Astrocyte of the spinal cord (primary cell): Measurements from ENCODE around the gene CCL23.

Source experiments
- DNase-seq: peaks from one replicate; pipeline ENCODE4 v3.0.0; 2011; ENCODE audit warnings: low read depth, low spot score
- H3K4me3 ChIP-seq: 2 replicates; pipeline ENCODE4 v1.5.1; 2011; ENCODE audit warnings: low read depth, mild to moderate bottlenecking, low read length, moderate library complexity
- in situ Hi-C: cut with HindIII; loops from 2 replicates; pipeline ENCODE4 v1.10.0; 2017; ENCODE audit warnings: low sequenced_read_pairs
- TF ChIP-seq, protein P1 (sequence below): IDR thresholded peaks from 2 replicates; pipeline ENCODE4 v1.5.1; 2012; ENCODE audit warnings: low read depth, mild to moderate bottlenecking, low read length, inconsistent platforms

The CCL23 gene

DNA sequence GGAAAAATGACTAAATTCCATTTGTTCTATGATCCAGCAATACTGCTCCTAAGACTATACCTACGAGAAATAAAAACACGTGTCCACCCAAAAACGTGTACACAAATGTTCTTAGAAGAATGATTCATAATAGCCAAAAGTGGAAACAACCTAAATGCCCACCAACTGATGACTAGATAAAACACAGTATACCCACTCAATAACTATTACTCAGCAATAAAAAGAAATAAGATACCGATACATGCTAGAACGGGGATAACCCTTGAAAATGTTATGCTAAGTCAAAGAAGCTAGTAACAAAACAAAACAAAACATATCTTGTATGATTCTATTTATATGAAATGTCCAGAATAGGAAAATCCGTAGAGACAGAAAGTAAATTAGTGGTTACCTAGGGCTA, 54.1 kb downstream of the CCL23 start:
- TF ChIP-seq, protein P1, sequence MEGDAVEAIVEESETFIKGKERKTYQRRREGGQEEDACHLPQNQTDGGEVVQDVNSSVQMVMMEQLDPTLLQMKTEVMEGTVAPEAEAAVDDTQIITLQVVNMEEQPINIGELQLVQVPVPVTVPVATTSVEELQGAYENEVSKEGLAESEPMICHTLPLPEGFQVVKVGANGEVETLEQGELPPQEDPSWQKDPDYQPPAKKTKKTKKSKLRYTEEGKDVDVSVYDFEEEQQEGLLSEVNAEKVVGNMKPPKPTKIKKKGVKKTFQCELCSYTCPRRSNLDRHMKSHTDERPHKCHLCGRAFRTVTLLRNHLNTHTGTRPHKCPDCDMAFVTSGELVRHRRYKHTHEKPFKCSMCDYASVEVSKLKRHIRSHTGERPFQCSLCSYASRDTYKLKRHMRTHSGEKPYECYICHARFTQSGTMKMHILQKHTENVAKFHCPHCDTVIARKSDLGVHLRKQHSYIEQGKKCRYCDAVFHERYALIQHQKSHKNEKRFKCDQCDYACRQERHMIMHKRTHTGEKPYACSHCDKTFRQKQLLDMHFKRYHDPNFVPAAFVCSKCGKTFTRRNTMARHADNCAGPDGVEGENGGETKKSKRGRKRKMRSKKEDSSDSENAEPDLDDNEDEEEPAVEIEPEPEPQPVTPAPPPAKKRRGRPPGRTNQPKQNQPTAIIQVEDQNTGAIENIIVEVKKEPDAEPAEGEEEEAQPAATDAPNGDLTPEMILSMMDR = no peak
- H3K4me3 ChIP-seq = no peak overlapping the region
- no peak for DNase-seq
- in situ Hi-C loops = no loop called here
